ENCODE measurements around the gene SLC8A1.

The SLC8A1 gene

GRCh38 chr2:40458271-40458794 is 6.4 kb upstream of the SLC8A1 start:
- DNase-seq (ENCODE audit: low read depth in 2 of 2) = no peak

- DNase-seq (ENCODE audit: low read depth in 2 of 2) = no peak
Observed at GRCh38 chr2:40457837-40458236, 5.9 kb upstream of the SLC8A1 start.

- no peak for DNase-seq (ENCODE audit: low read depth in 2 of 2)
Observed at GRCh38 chr2:40457366-40457765, 5.5 kb upstream of the SLC8A1 start.

GRCh38 chr2:40456926-40457325 is 5.0 kb upstream of the SLC8A1 start:
- DNase-seq (ENCODE audit: low read depth in 2 of 2) = no peak

- DNase-seq (ENCODE audit: low read depth in 2 of 2) = no peak
Observed at GRCh38 chr2:40455661-40456060, 3.8 kb upstream of the SLC8A1 start.

GRCh38 chr2:40454321-40454720 is 2.4 kb upstream of the SLC8A1 start:
- DNase-seq (ENCODE audit: low read depth in 2 of 2) = no peak

- DNase-seq (ENCODE audit: low read depth in 2 of 2) = no peak
Observed at GRCh38 chr2:40452786-40453185, 896 bp upstream of the SLC8A1 start.

GRCh38 chr2:40450796-40451430 is 977 bp downstream of the SLC8A1 start:
- no peak for DNase-seq (ENCODE audit: low read depth in 2 of 2)

GRCh38 chr2:40450066-40450795 is 1.7 kb downstream of the SLC8A1 start:
- no peak for DNase-seq (ENCODE audit: low read depth in 2 of 2)

GRCh38 chr2:40448476-40449079 is 3.3 kb downstream of the SLC8A1 start:
- no peak for DNase-seq (ENCODE audit: low read depth in 2 of 2)

- no peak for DNase-seq (ENCODE audit: low read depth in 2 of 2)
Observed at GRCh38 chr2:40445467-40445866, 6.4 kb downstream of the SLC8A1 start.

- DNase-seq (ENCODE audit: low read depth in 2 of 2) = no peak
Observed at GRCh38 chr2:40440835-40441234, 11.1 kb downstream of the SLC8A1 start.

GRCh38 chr2:40439473-40439872 is 12.4 kb downstream of the SLC8A1 start:
- no peak for DNase-seq (ENCODE audit: low read depth in 2 of 2)

- DNase-seq (ENCODE audit: low read depth in 2 of 2) = no peak
Observed at GRCh38 chr2:40436093-40436475, 15.8 kb downstream of the SLC8A1 start.

GRCh38 chr2:40435426-40436092 is 16.3 kb downstream of the SLC8A1 start:
- no peak for DNase-seq (ENCODE audit: low read depth in 2 of 2)

- DNase-seq (ENCODE audit: low read depth in 2 of 2) = no peak
Observed at GRCh38 chr2:40434731-40435271, 17.1 kb downstream of the SLC8A1 start.

GRCh38 chr2:40433736-40434135 is 18.2 kb downstream of the SLC8A1 start:
- no peak for DNase-seq (ENCODE audit: low read depth in 2 of 2)

GRCh38 chr2:40432921-40433483 is 18.9 kb downstream of the SLC8A1 start:
- DNase-seq (ENCODE audit: low read depth in 2 of 2) = no peak

- no peak for DNase-seq (ENCODE audit: low read depth in 2 of 2)
Observed at GRCh38 chr2:40431600-40431955, 20.3 kb downstream of the SLC8A1 start.

- no peak for DNase-seq (ENCODE audit: low read depth in 2 of 2)
Observed at GRCh38 chr2:40430776-40431599, 20.9 kb downstream of the SLC8A1 start.

- DNase-seq (ENCODE audit: low read depth in 2 of 2) = no peak
Observed at GRCh38 chr2:40428439-40428838, 23.5 kb downstream of the SLC8A1 start.
